DOHH2 (cell line): Measurements from ENCODE around the gene SLC9A9.

Experiments
- H3F3A ChIP-seq: fragments of 200-600 bp; sonication (generic), shearing (Covaris generic); 2 replicates; pipeline ENCODE4 v1.6.0; 2016; ENCODE audit warnings: antibody characterized with exemption, mild to moderate bottlenecking; ENCODE audit not compliant: control insufficient read depth, insufficient read depth
- H3K27ac ChIP-seq: fragments of 200-600 bp; sonication (generic); 2 replicates; pipeline ENCODE4 v1.5.1; 2014; ENCODE audit warnings: low read depth, mild to moderate bottlenecking, low read length, moderate library complexity
- H3K27me3 ChIP-seq: fragments of 200-600 bp; sonication (generic); 2 replicates; pipeline ENCODE4 v1.6.1; 2014; ENCODE audit warnings: mild to moderate bottlenecking, low read length, mixed read lengths; ENCODE audit not compliant: control insufficient read depth
- H3K36me3 ChIP-seq: fragments of 200-600 bp; sonication (generic); 2 replicates; pipeline ENCODE4 v1.6.1; 2014; ENCODE audit warnings: mild to moderate bottlenecking, low read length, moderate library complexity, mixed read lengths; ENCODE audit not compliant: control insufficient read depth
- H3K4me1 ChIP-seq: fragments of 200-600 bp; sonication (generic); 2 replicates; pipeline ENCODE4 v1.6.1; 2014; ENCODE audit warnings: mild to moderate bottlenecking, low read length, mixed read lengths; ENCODE audit not compliant: control insufficient read depth
- H3K4me2 ChIP-seq: fragments of 200-600 bp; sonication (generic); 2 replicates; pipeline ENCODE4 v1.6.0; 2014; ENCODE audit warnings: mild to moderate bottlenecking, low read length, moderate library complexity
- H3K4me3 ChIP-seq: fragments of 200-600 bp; sonication (generic); 2 replicates; pipeline ENCODE4 v1.5.1; 2014; ENCODE audit warnings: mild to moderate bottlenecking, low read length, mixed read lengths
- H3K79me2 ChIP-seq: fragments of 200-600 bp; sonication (generic); 2 replicates; pipeline ENCODE4 v1.6.1; 2014; ENCODE audit warnings: mild to moderate bottlenecking, low read length, mixed read lengths; ENCODE audit not compliant: control insufficient read depth
- H3K9me2 ChIP-seq: fragments of 200-600 bp; sonication (generic); replicated peaks from 2 replicates; pipeline ENCODE4 v1.6.1; 2014; ENCODE audit warnings: mild to moderate bottlenecking, low read length, mixed read lengths; ENCODE audit not compliant: control insufficient read depth
- H3K9me3 ChIP-seq: fragments of 200-600 bp; sonication (generic); 2 replicates; pipeline ENCODE4 v1.6.1; 2014; ENCODE audit warnings: antibody characterized with exemption, low read length, mixed read lengths; ENCODE audit not compliant: control insufficient read depth, insufficient read depth
- H4K20me1 ChIP-seq: fragments of 200-600 bp; sonication (generic); 2 replicates; pipeline ENCODE4 v1.6.0; 2014; ENCODE audit warnings: low read depth, mild to moderate bottlenecking, antibody characterized with exemption, low read length, moderate library complexity; ENCODE audit not compliant: control insufficient read depth, insufficient read depth
- EZH2phosphoT487 ChIP-seq: fragments of 200-600 bp; sonication (generic); IDR thresholded peaks from 2 replicates; pipeline ENCODE4 v1.6.1; 2017; ENCODE audit warnings: borderline replicate concordance, mild to moderate bottlenecking, antibody characterized with exemption, low read length, moderate library complexity, mixed read lengths
- TF ChIP-seq, protein P1 (sequence below): fragments of 200-600 bp; sonication (generic); IDR thresholded peaks from one replicate; pipeline ENCODE4 v1.5.1; 2014; ENCODE audit warnings: antibody characterized with exemption, mild to moderate bottlenecking, low read depth, low read length; ENCODE audit not compliant: poor library complexity, severe bottlenecking

The SLC9A9 gene

DNA sequence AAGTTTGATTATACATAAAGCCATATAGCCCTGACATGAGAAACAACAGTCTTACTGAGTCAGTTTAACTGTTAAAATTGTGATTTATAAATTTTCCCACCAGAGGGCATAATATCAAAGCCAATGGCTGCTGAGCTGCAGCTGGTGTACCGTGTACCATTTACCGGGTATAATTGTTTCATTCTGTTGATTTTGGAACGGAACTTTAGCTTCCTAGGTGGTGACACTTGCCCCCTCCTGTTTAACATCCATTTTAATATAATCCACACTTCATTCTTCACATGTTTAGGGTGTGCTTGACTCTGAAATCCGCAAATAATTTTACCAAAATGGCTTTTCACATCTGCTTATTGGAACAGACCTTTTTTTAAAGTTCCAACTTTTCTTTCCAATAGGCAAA is 72.8 kb downstream of the SLC9A9 start:
- Histone ChIP-seq H3K4me2 (no peak overlapping the region), H3K36me3 (no peaks in the 10 kb centered on the region), H4K20me1 (no peaks in the 10 kb centered on the region), H3F3A (no peaks in the 10 kb centered on the region), H3K27me3 (peaks cover 6% of the 10 kb centered on the region), H3K9me2 (no peaks in the 10 kb centered on the region), H3K4me3 (no peak overlapping the region), H3K79me2 (no peaks in the 10 kb centered on the region), H3K4me1 (no peaks in the 10 kb centered on the region), H3K9me3 (no peaks in the 10 kb centered on the region), H3K27ac (no peak overlapping the region)
- peak; percentile 66; the same call in 1 of the 2 replicates for TF ChIP-seq EZH2phosphoT487
- TF ChIP-seq, protein P1, sequence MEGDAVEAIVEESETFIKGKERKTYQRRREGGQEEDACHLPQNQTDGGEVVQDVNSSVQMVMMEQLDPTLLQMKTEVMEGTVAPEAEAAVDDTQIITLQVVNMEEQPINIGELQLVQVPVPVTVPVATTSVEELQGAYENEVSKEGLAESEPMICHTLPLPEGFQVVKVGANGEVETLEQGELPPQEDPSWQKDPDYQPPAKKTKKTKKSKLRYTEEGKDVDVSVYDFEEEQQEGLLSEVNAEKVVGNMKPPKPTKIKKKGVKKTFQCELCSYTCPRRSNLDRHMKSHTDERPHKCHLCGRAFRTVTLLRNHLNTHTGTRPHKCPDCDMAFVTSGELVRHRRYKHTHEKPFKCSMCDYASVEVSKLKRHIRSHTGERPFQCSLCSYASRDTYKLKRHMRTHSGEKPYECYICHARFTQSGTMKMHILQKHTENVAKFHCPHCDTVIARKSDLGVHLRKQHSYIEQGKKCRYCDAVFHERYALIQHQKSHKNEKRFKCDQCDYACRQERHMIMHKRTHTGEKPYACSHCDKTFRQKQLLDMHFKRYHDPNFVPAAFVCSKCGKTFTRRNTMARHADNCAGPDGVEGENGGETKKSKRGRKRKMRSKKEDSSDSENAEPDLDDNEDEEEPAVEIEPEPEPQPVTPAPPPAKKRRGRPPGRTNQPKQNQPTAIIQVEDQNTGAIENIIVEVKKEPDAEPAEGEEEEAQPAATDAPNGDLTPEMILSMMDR, result peak; percentile 60

DNA sequence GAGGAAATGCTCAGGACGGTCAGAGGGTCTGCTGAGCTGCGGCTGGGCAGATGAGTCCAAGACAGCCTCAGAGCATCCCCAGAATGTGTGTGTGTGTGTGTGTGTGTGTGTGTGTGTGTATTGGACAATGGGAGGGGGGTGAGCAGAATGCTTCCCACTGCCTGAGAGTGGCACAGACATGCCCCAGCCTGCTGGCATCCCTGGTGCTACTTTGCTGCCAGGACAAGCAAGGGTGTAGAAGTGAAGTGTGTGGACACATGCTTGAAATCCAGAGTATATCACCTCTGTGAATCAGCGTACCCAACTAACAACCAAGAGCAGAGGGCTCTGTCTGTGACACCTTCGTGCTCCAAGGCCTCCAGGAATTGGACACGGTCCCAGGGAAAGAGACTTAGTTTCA is 76.3 kb downstream of the SLC9A9 start:
- Histone ChIP-seq H3K4me1 (no peaks in the 10 kb centered on the region), H3K79me2 (no peaks in the 10 kb centered on the region), H3F3A (no peaks in the 10 kb centered on the region), H3K9me2 (no peaks in the 10 kb centered on the region), H3K36me3 (no peaks in the 10 kb centered on the region), H3K27ac (no peak overlapping the region), H3K4me2 (no peak overlapping the region), H3K4me3 (no peak overlapping the region), H4K20me1 (no peaks in the 10 kb centered on the region), H3K9me3 (no peaks in the 10 kb centered on the region), H3K27me3 (peaks cover 9% of the 10 kb centered on the region)
- TF ChIP-seq, protein P1, result no peak
- TF ChIP-seq EZH2phosphoT487, result no peak

DNA sequence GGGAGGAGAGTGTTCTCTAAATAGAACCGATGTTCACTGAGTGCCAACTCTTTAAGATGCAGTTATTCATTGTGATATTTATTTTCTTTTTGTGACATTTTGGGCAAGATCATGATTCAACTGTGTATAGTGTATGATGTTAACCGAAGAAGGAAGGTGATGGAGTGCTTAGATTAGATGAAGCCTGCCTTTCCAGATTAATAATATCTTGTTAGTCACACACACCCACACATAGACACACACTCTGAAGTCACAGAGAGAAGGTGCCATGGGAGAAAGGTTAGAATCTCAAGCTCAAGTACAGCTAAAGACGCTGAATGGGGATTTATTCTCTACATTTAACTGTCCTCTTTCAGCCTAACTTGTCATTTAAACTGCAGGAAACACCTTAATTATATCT is 77.0 kb downstream of the SLC9A9 start:
- no peaks in the 10 kb centered on the region for H3F3A ChIP-seq
- peaks cover 9% of the 10 kb centered on the region for H3K27me3 ChIP-seq
- H3K4me2 ChIP-seq, result no peak overlapping the region
- no peaks in the 10 kb centered on the region for H3K79me2 ChIP-seq
- no peak overlapping the region for H3K27ac ChIP-seq
- no peaks in the 10 kb centered on the region for H3K4me1 ChIP-seq
- no peaks in the 10 kb centered on the region for H3K9me2 ChIP-seq
- no peak overlapping the region for H3K4me3 ChIP-seq
- H4K20me1 ChIP-seq, result no peaks in the 10 kb centered on the region
- no peaks in the 10 kb centered on the region for H3K36me3 ChIP-seq
- no peaks in the 10 kb centered on the region for H3K9me3 ChIP-seq
- TF ChIP-seq EZH2phosphoT487, result no peak
- TF ChIP-seq, protein P1, result no peak

DNA sequence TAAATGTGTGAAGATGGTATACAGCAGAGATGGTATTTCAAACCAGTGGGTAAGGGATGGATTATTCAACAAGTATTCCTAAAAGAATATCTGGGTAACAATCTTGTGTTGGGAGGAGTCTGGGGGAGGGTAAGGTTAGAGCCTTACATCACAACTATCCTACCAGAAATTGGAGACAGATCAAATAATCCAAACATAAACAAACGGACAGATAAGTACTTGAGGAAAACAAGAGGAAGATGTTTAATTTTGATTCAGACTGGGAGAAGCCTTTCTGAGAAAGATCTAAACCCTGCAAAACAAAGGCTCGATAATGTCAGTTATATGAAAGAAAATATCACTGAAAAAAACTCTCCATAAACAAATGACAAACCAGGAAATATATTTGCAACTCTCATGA is 77.9 kb downstream of the SLC9A9 start:
- Histone ChIP-seq H3K9me3 (no peaks in the 10 kb centered on the region), H3F3A (no peaks in the 10 kb centered on the region), H3K36me3 (no peaks in the 10 kb centered on the region), H3K4me3 (no peak overlapping the region), H3K4me2 (no peak overlapping the region), H4K20me1 (no peaks in the 10 kb centered on the region), H3K27me3 (peaks cover 6% of the 10 kb centered on the region), H3K4me1 (no peaks in the 10 kb centered on the region), H3K27ac (no peak overlapping the region), H3K79me2 (no peaks in the 10 kb centered on the region), H3K9me2 (no peaks in the 10 kb centered on the region)
- no peak for TF ChIP-seq EZH2phosphoT487
- TF ChIP-seq, protein P1, result no peak
